Chondrocyte (in vitro differentiated cells): ENCODE results near the gene MTUS2. TPM values are rescaled to one million over a fixed set of nuclear protein-coding genes. Genes with fewer than 3 reads are reported as not detected.

ENCODE experiments used
- DNase-seq: peaks from one replicate; pipeline ENCODE4 v3.0.0; 2021; ENCODE audit warnings: mixed read lengths, low spot score
- H3K27ac Mint-ChIP-seq: one replicate; pipeline ENCODE4 v1.8.0; 2021; ENCODE audit warnings: mild to moderate bottlenecking, moderate library complexity, mixed read lengths; ENCODE audit not compliant: unreplicated experiment
- H3K27me3 Mint-ChIP-seq: 2 replicates; pipeline ENCODE4 v1.8.0; 2021; ENCODE audit warnings: low read depth, mixed read lengths
- H3K36me3 Mint-ChIP-seq: 2 replicates; pipeline ENCODE4 v1.8.0; 2021; ENCODE audit warnings: low read depth, mixed read lengths
- H3K4me1 Mint-ChIP-seq: 2 replicates; pipeline ENCODE4 v1.8.0; 2021; ENCODE audit warnings: low read depth, mild to moderate bottlenecking, mixed read lengths
- H3K4me3 Mint-ChIP-seq: one replicate; pipeline ENCODE4 v1.8.0; 2021; ENCODE audit warnings: mild to moderate bottlenecking, moderate library complexity, mixed read lengths; ENCODE audit not compliant: unreplicated experiment
- H3K9me3 Mint-ChIP-seq: 2 replicates; pipeline ENCODE4 v1.8.0; 2021; ENCODE audit warnings: low read depth, mixed read lengths
- CTCF ChIP-seq: fragments of 200-600 bp; sonication (generic); IDR thresholded peaks from 2 replicates; pipeline ENCODE4 v1.5.0; 2021; ENCODE audit warnings: antibody characterized with exemption, mild to moderate bottlenecking, moderate library complexity
- total RNA-seq: library from RNA; stranded (reverse); gene quantifications from 3 replicates; pipeline ENCODE4 v1.2.1, GENCODE V29; 2021

Gene MTUS2
- total RNA-seq, 1 donor from 2014 or later: 1.2 TPM

GRCh38 chr13:28991764-28992163 lies 171.6 kb downstream of the MTUS2 start:
- DNase-seq: no peak
- no peak for TF ChIP-seq CTCF
- peaks cover 12% of the 10 kb centered on the region for H3K9me3 Mint-ChIP-seq
- H3K27ac Mint-ChIP-seq: no peak overlapping the region
- no peak overlapping the region for H3K4me3 Mint-ChIP-seq
- no peaks in the 10 kb centered on the region for H3K36me3 Mint-ChIP-seq
- peaks cover 4% of the 10 kb centered on the region for H3K27me3 Mint-ChIP-seq
- H3K4me1 Mint-ChIP-seq: no peaks in the 10 kb centered on the region

GRCh38 chr13:29000826-29001225 lies 180.7 kb downstream of the MTUS2 start:
- no peaks in the 10 kb centered on the region for H3K36me3 Mint-ChIP-seq
- H3K27ac Mint-ChIP-seq: no peak overlapping the region
- peaks cover 9% of the 10 kb centered on the region for H3K27me3 Mint-ChIP-seq
- DNase-seq: no peak
- H3K4me1 Mint-ChIP-seq: no peaks in the 10 kb centered on the region
- peaks cover 15% of the 10 kb centered on the region for H3K9me3 Mint-ChIP-seq
- no peak overlapping the region for H3K4me3 Mint-ChIP-seq
- no peak for TF ChIP-seq CTCF

GRCh38 chr13:29005035-29005762 lies 185.1 kb downstream of the MTUS2 start:
- no peak overlapping the region for H3K27ac Mint-ChIP-seq
- no peaks in the 10 kb centered on the region for H3K4me1 Mint-ChIP-seq
- TF ChIP-seq CTCF: no peak
- no peaks in the 10 kb centered on the region for H3K36me3 Mint-ChIP-seq
- peaks cover 19% of the 10 kb centered on the region for H3K27me3 Mint-ChIP-seq
- H3K9me3 Mint-ChIP-seq: peaks cover 4% of the 10 kb centered on the region
- no peak overlapping the region for H3K4me3 Mint-ChIP-seq
- no peak for DNase-seq

- no peak overlapping the region for H3K4me3 Mint-ChIP-seq
- H3K4me1 Mint-ChIP-seq: no peaks in the 10 kb centered on the region
- DNase-seq: no peak
- no peak overlapping the region for H3K27ac Mint-ChIP-seq
- H3K36me3 Mint-ChIP-seq: peaks cover 1% of the 10 kb centered on the region
- H3K27me3 Mint-ChIP-seq: peaks cover 19% of the 10 kb centered on the region
- H3K9me3 Mint-ChIP-seq: peaks cover 1% of the 10 kb centered on the region
- TF ChIP-seq CTCF: no peak
Measured at GRCh38 chr13:29005763-29006120, 185.6 kb downstream of the MTUS2 start.

- Mint-ChIP-seq H3K4me3 (no peak overlapping the region), H3K4me1 (no peaks in the 10 kb centered on the region), H3K27me3 (peaks cover 19% of the 10 kb centered on the region), H3K36me3 (peaks cover 1% of the 10 kb centered on the region), H3K9me3 (no peaks in the 10 kb centered on the region), H3K27ac (no peak overlapping the region)
- no peak for DNase-seq
- TF ChIP-seq CTCF: no peak
Measured at GRCh38 chr13:29006359-29006850, 186.3 kb downstream of the MTUS2 start.
